H9 (cell line): ENCODE measurements around the gene JSRP1. TPM values are rescaled to one million over a fixed set of nuclear protein-coding genes. Genes with fewer than 3 reads are reported as not detected.

Experiments
- DNase-seq: peaks from one replicate; pipeline ENCODE4 v3.0.0-alpha.2; 2017
- H2AFZ ChIP-seq: one replicate; pipeline ENCODE4 v1.6.1; 2013; ENCODE audit warnings: mild to moderate bottlenecking, low read length, control low read depth, moderate library complexity
- H2AK5ac ChIP-seq: 2 replicates; pipeline ENCODE4 v1.6.1; 2013; ENCODE audit warnings: low read length, control low read depth, mixed read lengths; ENCODE audit not compliant: insufficient read length
- H2BK120ac ChIP-seq: one replicate; pipeline ENCODE4 v1.6.1; 2013; ENCODE audit warnings: low read depth, mild to moderate bottlenecking, low read length, control low read depth, inconsistent platforms; ENCODE audit not compliant: poor library complexity, severe bottlenecking
- H2BK12ac ChIP-seq: 2 replicates; pipeline ENCODE4 v1.6.1; 2013; ENCODE audit warnings: low read length, control low read depth, mixed read lengths, low read depth; ENCODE audit not compliant: insufficient read length
- H2BK15ac ChIP-seq: 2 replicates; pipeline ENCODE4 v1.6.1; 2013; ENCODE audit warnings: low read depth, low read length, control low read depth
- H2BK20ac ChIP-seq: one replicate; pipeline ENCODE4 v1.6.1; 2013; ENCODE audit warnings: low read depth, mild to moderate bottlenecking, low read length, control low read depth, inconsistent platforms; ENCODE audit not compliant: poor library complexity, severe bottlenecking
- H2BK5ac ChIP-seq: 2 replicates; pipeline ENCODE4 v1.6.1; 2013; ENCODE audit warnings: low read length, control low read depth, mixed read lengths; ENCODE audit not compliant: insufficient read length
- H3K14ac ChIP-seq: 2 replicates; pipeline ENCODE4 v1.6.1; 2013; ENCODE audit warnings: low read length, control low read depth; ENCODE audit not compliant: insufficient read depth
- H3K18ac ChIP-seq: 2 replicates; pipeline ENCODE4 v1.6.1; 2013; ENCODE audit warnings: low read depth, mild to moderate bottlenecking, mixed read lengths, low read length, control low read depth; ENCODE audit not compliant: insufficient read length
- H3K23ac ChIP-seq: 2 replicates; pipeline ENCODE4 v1.6.1; 2013; ENCODE audit warnings: low read length, control low read depth, mixed read lengths, low read depth; ENCODE audit not compliant: insufficient read length
- H3K23me2 ChIP-seq: 2 replicates; pipeline ENCODE4 v1.6.1; 2013; ENCODE audit warnings: low read depth, mild to moderate bottlenecking, mixed read lengths, low read length, control low read depth; ENCODE audit not compliant: insufficient read length, poor library complexity, severe bottlenecking
- H3K27ac ChIP-seq: 2 replicates; pipeline ENCODE4 v1.5.1; 2013; ENCODE audit warnings: low read length, control low read depth, mixed read lengths, low read depth; ENCODE audit not compliant: insufficient read length
- H3K27me3 ChIP-seq: 2 replicates; pipeline ENCODE4 v1.6.1; 2013; ENCODE audit warnings: low read length, control low read depth, inconsistent platforms; ENCODE audit not compliant: insufficient read depth
- H3K4ac ChIP-seq: 2 replicates; pipeline ENCODE4 v1.6.1; 2013; ENCODE audit warnings: low read depth, mild to moderate bottlenecking, control low read depth, inconsistent platforms, low read length, moderate library complexity
- H3K4me1 ChIP-seq: 2 replicates; pipeline ENCODE4 v1.6.1; 2013; ENCODE audit warnings: low read length, control low read depth, inconsistent platforms; ENCODE audit not compliant: insufficient read depth
- H3K4me2 ChIP-seq: 2 replicates; pipeline ENCODE4 v1.6.1; 2013; ENCODE audit warnings: low read length, control low read depth, mixed read lengths; ENCODE audit not compliant: insufficient read length, insufficient read depth
- H3K56ac ChIP-seq: 2 replicates; pipeline ENCODE4 v1.6.1; 2013; ENCODE audit warnings: low read depth, mild to moderate bottlenecking, mixed read lengths, low read length, control low read depth; ENCODE audit not compliant: insufficient read length
- H3K79me1 ChIP-seq: 2 replicates; pipeline ENCODE4 v1.6.1; 2013; ENCODE audit warnings: low read depth, mild to moderate bottlenecking, moderate library complexity, low read length, control low read depth, inconsistent platforms; ENCODE audit not compliant: insufficient read depth, poor library complexity, severe bottlenecking
- H3K79me2 ChIP-seq: 2 replicates; pipeline ENCODE4 v1.6.1; 2013; ENCODE audit warnings: low read length, control low read depth, inconsistent platforms; ENCODE audit not compliant: insufficient read depth
- H3K9ac ChIP-seq: 2 replicates; pipeline ENCODE4 v1.6.1; 2013; ENCODE audit warnings: low read length, control low read depth, mixed read lengths; ENCODE audit not compliant: insufficient read length; ENCODE audit errors: extremely low read depth
- H3K9me3 ChIP-seq: one replicate; pipeline ENCODE4 v1.6.1; 2013; ENCODE audit warnings: low read depth, low read length, inconsistent platforms; ENCODE audit not compliant: control insufficient read depth
- H3T11ph ChIP-seq: one replicate; pipeline ENCODE4 v1.6.1; 2013; ENCODE audit warnings: mild to moderate bottlenecking, low read length, control low read depth, inconsistent platforms
- H4K20me1 ChIP-seq: one replicate; pipeline ENCODE4 v1.6.1; 2013; ENCODE audit not compliant: control insufficient read depth, insufficient read length, insufficient read depth
- H4K5ac ChIP-seq: 2 replicates; pipeline ENCODE4 v1.6.1; 2013; ENCODE audit warnings: low read depth, mild to moderate bottlenecking, mixed read lengths, low read length, control low read depth; ENCODE audit not compliant: insufficient read length
- H4K8ac ChIP-seq: replicated peaks from 2 replicates; pipeline ENCODE4 v1.6.1; 2013; ENCODE audit warnings: low read length, control low read depth, mixed read lengths, low read depth; ENCODE audit not compliant: insufficient read length
- H4K91ac ChIP-seq: 2 replicates; pipeline ENCODE4 v1.6.1; 2013; ENCODE audit warnings: low read depth, mild to moderate bottlenecking, moderate library complexity, mixed read lengths, low read length, control low read depth; ENCODE audit not compliant: insufficient read length
- H3K27ac Mint-ChIP-seq, 3 experiments: 2 replicates in 2 of 3; 3 replicates in 1 of 3; pipeline ENCODE4 v1.8.0; 2020 to 2021; ENCODE audit warnings: mixed read lengths in 3 of 3, mild to moderate bottlenecking in 1 of 3, moderate library complexity in 1 of 3
- H3K27me3 Mint-ChIP-seq: 2 replicates; pipeline ENCODE4 v1.8.0; 2021; ENCODE audit warnings: low read depth, mild to moderate bottlenecking, moderate library complexity, mixed read lengths
- H3K36me3 Mint-ChIP-seq, 3 experiments: 2 replicates in 2 of 3; 3 replicates in 1 of 3; pipeline ENCODE4 v1.8.0; 2020 to 2021; ENCODE audit warnings: low read depth in 3 of 3, mixed read lengths in 3 of 3; ENCODE audit not compliant: insufficient read depth in 1 of 3
- H3K4me1 Mint-ChIP-seq, 2 experiments: 2 replicates each; pipeline ENCODE4 v1.8.0; 2020; ENCODE audit warnings: mixed read lengths in 2 of 2
- H3K4me3 Mint-ChIP-seq, 2 experiments: 2 replicates in 1 of 2; 3 replicates in 1 of 2; pipeline ENCODE4 v1.8.0; 2020 to 2021; ENCODE audit warnings: mild to moderate bottlenecking in 2 of 2, mixed read lengths in 2 of 2, moderate library complexity in 1 of 2
- H3K9me3 Mint-ChIP-seq, 2 experiments: 2 replicates in 1 of 2; 3 replicates in 1 of 2; pipeline ENCODE4 v1.8.0; 2020; ENCODE audit warnings: mild to moderate bottlenecking in 2 of 2, mixed read lengths in 2 of 2, moderate library complexity in 1 of 2
- CTCF ChIP-seq: fragments of 200-600 bp; sonication (generic); conservative IDR thresholded peaks from 3 replicates; pipeline ENCODE4 v1.8.0; 2021; ENCODE audit warnings: antibody characterized with exemption, mild to moderate bottlenecking
- WGBS: extraction: QIAGEN DNeasy Blood & Tissue Kit; methylation state at CpG from one replicate; pipeline ENCODE4 v1.1.7; 2013; ENCODE audit warnings: missing lambda C conversion rate, low lambda C conversion rate, mixed read lengths; ENCODE audit not compliant: insufficient read length; ENCODE audit errors: extremely low coverage; 5-methylcytosine and 5-hydroxymethylcytosine counted together
- total RNA-seq: library from RNA; stranded (reverse); gene quantifications from 2 replicates; pipeline ENCODE4 v1.2.1, GENCODE V29; 2021

JSRP1 gene
- total RNA-seq, 1 experiment from 2014 or later, result 0.90 TPM

GRCh38 chr19:2252797-2253105 is 3.5 kb downstream of the JSRP1 start:
- H2BK120ac ChIP-seq, result no peak overlapping the region
- peaks cover 4% of the 10 kb centered on the region in 2 experiments for H3K4me1 Mint-ChIP-seq
- H3K4me2 ChIP-seq, result peak overlapping the region; percentile 58
- no peak overlapping the region for H3K18ac ChIP-seq
- no peak for DNase-seq
- H3T11ph ChIP-seq, result no peak overlapping the region
- no peak overlapping the region for H3K27ac ChIP-seq
- no peak overlapping the region for H2BK12ac ChIP-seq
- no peak overlapping the region for H2BK15ac ChIP-seq
- H3K27ac Mint-ChIP-seq, result no peak overlapping the region
- H3K36me3 Mint-ChIP-seq, result peaks cover 0 to 4% (median 0%) of the 10 kb centered on the region in 3 experiments; a peak in 3 of 7 replicates
- no peak overlapping the region for H3K56ac ChIP-seq
- no peak overlapping the region for H2BK20ac ChIP-seq
- H3K27me3 ChIP-seq, result no peaks in the 10 kb centered on the region; the same call in 1 of the 2 replicates
- H2AK5ac ChIP-seq, result no peak overlapping the region
- H3K79me2 ChIP-seq, result no peaks in the 10 kb centered on the region
- no peaks in the 10 kb centered on the region for H4K20me1 ChIP-seq
- WGBS, result no CpG with 5 or more reads among the region's 18 CpGs
- peaks cover 12% of the 10 kb centered on the region for H3K27me3 Mint-ChIP-seq
- no peak overlapping the region for H3K23ac ChIP-seq
- no peak overlapping the region for H3K14ac ChIP-seq
- no peak overlapping the region for H3K4ac ChIP-seq
- no peaks in the 10 kb centered on the region for H3K79me1 ChIP-seq
- H3K9me3 ChIP-seq, result no peaks in the 10 kb centered on the region
- peaks cover 10% of the 10 kb centered on the region for H3K23me2 ChIP-seq
- no peak overlapping the region for H2BK5ac ChIP-seq
- TF ChIP-seq CTCF, result no peak
- H3K4me1 ChIP-seq, result no peaks in the 10 kb centered on the region
- no peak overlapping the region for H4K91ac ChIP-seq
- 0 out of 5 replicates have a peak overlapping the region, but pooled peaks have one; percentile 5 to 55 for H3K4me3 Mint-ChIP-seq
- no peak overlapping the region for H2AFZ ChIP-seq
- H4K8ac ChIP-seq, result no peak overlapping the region
- H4K5ac ChIP-seq, result no peak overlapping the region
- no peak overlapping the region for H3K9ac ChIP-seq
- no peaks in the 10 kb centered on the region for H3K9me3 Mint-ChIP-seq
